ENCODE results near the gene ZNF189. TPM values are rescaled to one million over a fixed set of nuclear protein-coding genes. Genes with fewer than 3 reads are reported as not detected.
A peak's percentile ranks its signal among the peaks of the same experiment; 100 is the strongest.

Gene ZNF189
- polyA plus RNA-seq, 1 donor (not counting 4 experiments of a cell fraction or from before 2014, with no cell fraction given): 8.7 TPM

GRCh38 chr9:101399643-101399970 lies 956 bp downstream of the ZNF189 start:
- H3K27ac ChIP-seq (ENCODE audit: control insufficient read depth, insufficient read depth, low read length): peak overlapping the region; percentile 76
- no peak for DNase-seq (ENCODE audit: low read depth, low spot score)
- H3K9ac ChIP-seq (ENCODE audit: control insufficient read depth, extremely low read depth, insufficient read depth, low read length): peak overlapping the region; percentile 98
- H3K36me3 ChIP-seq (ENCODE audit: control insufficient read depth in 2 of 2, extremely low read depth in 1 of 2, insufficient read depth in 2 of 2, low read length in 2 of 2): peaks cover 13 to 19% of the 10 kb centered on the region in 2 experiments
- H3K4me1 ChIP-seq (ENCODE audit: control insufficient read depth, extremely low read depth, insufficient read depth, low read length): peaks cover 10% of the 10 kb centered on the region
- TF ChIP-seq EZH2 (IDR thresholded peaks at IDR 0.05; ENCODE audit: low read length): no peak
- TF ChIP-seq CTCF (optimal IDR thresholded peaks at IDR 0.05 in 1 of 3, IDR thresholded peaks at IDR 0.05 in 1 of 3, conservative IDR thresholded peaks at IDR 0.05 in 1 of 3; ENCODE audit: extremely low read depth in 1 of 3, insufficient read depth in 2 of 3, low read length in 3 of 3): no peak
- H3K4me3 ChIP-seq (ENCODE audit: control insufficient read depth in 2 of 3, extremely low read depth in 1 of 3, insufficient read depth in 2 of 3, low read depth in 1 of 3, low read length in 3 of 3): peak overlapping the region; percentile 79 to 85 (median 83)
- dilution Hi-C loops (cut with MboI; ENCODE audit: extremely low pct_ligation_motif_present, low sequenced_read_pairs): no loop called here
- no peak for FAIRE-seq
- no peaks in the 10 kb centered on the region for H4K20me1 ChIP-seq (ENCODE audit: control insufficient read depth, extremely low read depth, insufficient read depth, low read length)
- H3K27me3 ChIP-seq (ENCODE audit: control insufficient read depth, extremely low read depth, insufficient read depth, low read length): no peaks in the 10 kb centered on the region
- H3K79me2 ChIP-seq (ENCODE audit: control insufficient read depth, insufficient read depth, low read length): peaks cover 69% of the 10 kb centered on the region
- peaks cover 2% of the 10 kb centered on the region for H3K9me3 ChIP-seq (ENCODE audit: control insufficient read depth, low read depth, low read length)
- peak overlapping the region; percentile 98 for H3K4me2 ChIP-seq (ENCODE audit: control insufficient read depth, extremely low read depth, insufficient read depth, low read depth, low read length)
- H3K9me1 ChIP-seq (ENCODE audit: control insufficient read depth, extremely low read depth, insufficient read depth, low read length): no peaks in the 10 kb centered on the region
- H2AFZ ChIP-seq (ENCODE audit: control insufficient read depth, low read length): no peak overlapping the region

GRCh38 chr9:101400120-101400519 lies 1.5 kb downstream of the ZNF189 start:
- Histone ChIP-seq H3K27ac (ENCODE audit: control insufficient read depth, insufficient read depth, low read length) (no peak overlapping the region), H3K9me3 (ENCODE audit: control insufficient read depth, low read depth, low read length) (peaks cover 5% of the 10 kb centered on the region), H4K20me1 (ENCODE audit: control insufficient read depth, extremely low read depth, insufficient read depth, low read length) (no peaks in the 10 kb centered on the region), H3K9ac (ENCODE audit: control insufficient read depth, extremely low read depth, insufficient read depth, low read length) (no peak overlapping the region), H3K9me1 (ENCODE audit: control insufficient read depth, extremely low read depth, insufficient read depth, low read length) (no peaks in the 10 kb centered on the region), H3K4me2 (ENCODE audit: control insufficient read depth, extremely low read depth, insufficient read depth, low read depth, low read length) (peak overlapping the region; percentile 98), H3K79me2 (ENCODE audit: control insufficient read depth, insufficient read depth, low read length) (peaks cover 64% of the 10 kb centered on the region), H2AFZ (ENCODE audit: control insufficient read depth, low read length) (no peak overlapping the region), H3K4me1 (ENCODE audit: control insufficient read depth, extremely low read depth, insufficient read depth, low read length) (peaks cover 10% of the 10 kb centered on the region), H3K4me3 (ENCODE audit: control insufficient read depth in 2 of 3, extremely low read depth in 1 of 3, insufficient read depth in 2 of 3, low read depth in 1 of 3, low read length in 3 of 3) (peak overlapping the region in 1 of 3 experiments; percentile 83), H3K27me3 (ENCODE audit: control insufficient read depth, extremely low read depth, insufficient read depth, low read length) (no peaks in the 10 kb centered on the region), H3K36me3 (ENCODE audit: control insufficient read depth in 2 of 2, extremely low read depth in 1 of 2, insufficient read depth in 2 of 2, low read length in 2 of 2) (peaks cover 19% of the 10 kb centered on the region in 2 experiments)
- TF ChIP-seq EZH2 (IDR thresholded peaks at IDR 0.05; ENCODE audit: low read length) (no peak), CTCF (optimal IDR thresholded peaks at IDR 0.05 in 1 of 3, IDR thresholded peaks at IDR 0.05 in 1 of 3, conservative IDR thresholded peaks at IDR 0.05 in 1 of 3; ENCODE audit: extremely low read depth in 1 of 3, insufficient read depth in 2 of 3, low read length in 3 of 3) (no peak)
- dilution Hi-C loops (cut with MboI; ENCODE audit: extremely low pct_ligation_motif_present, low sequenced_read_pairs): no loop called here
- no peak for DNase-seq (ENCODE audit: low read depth, low spot score)
- no peak for FAIRE-seq
